Adrenal gland (tissue), 12 donors: Measurements from ENCODE around the gene PSG11. TPM values are rescaled to one million over a fixed set of nuclear protein-coding genes. Genes with fewer than 3 reads are reported as not detected.
"Not testable (repeated sequence)": the region's sequence is repeated elsewhere in the genome, so short reads cannot be mapped to it uniquely, and the experiment has no call there.

ENCODE experiments used
- DNase-seq, 7 donors: peaks; one replicate each; pipeline ENCODE4 v3.0.0-alpha.2; 2019 to 2020
- H3K27ac ChIP-seq, 5 donors: fragments of 200-600 bp; sonication (generic) in 4 of 5; 1 replicate in 3 of 5; 2 replicates in 2 of 5; pipeline versions ENCODE4 v1.5.1 to v1.8.0; 2016 to 2020; ENCODE audit warnings: mild to moderate bottlenecking in 1 of 5
- H3K27me3 ChIP-seq: fragments of 200-600 bp; 2 replicates; pipeline ENCODE4 v1.8.0; 2021
- H3K36me3 ChIP-seq, 2 donors: fragments of 200-600 bp; replicated peaks in 1 of 2; 1 replicate in 1 of 2; 2 replicates in 1 of 2; pipeline versions ENCODE4 v1.5.1 to v1.8.0; 2018 to 2022
- H3K4me1 ChIP-seq, 2 donors: fragments of 200-600 bp; replicated peaks in 1 of 2; 1 replicate in 1 of 2; 2 replicates in 1 of 2; pipeline versions ENCODE4 v1.5.1 to v1.8.0; 2018 to 2021
- H3K4me3 ChIP-seq, 4 donors: fragments of 200-600 bp; sonication (generic) in 3 of 4; one replicate each; pipeline ENCODE4 v1.5.1; 2016 to 2018
- H3K9me3 ChIP-seq, 3 donors: fragments of 200-600 bp; sonication (generic) in 1 of 3; replicated peaks in 1 of 3; 1 replicate in 2 of 3; 2 replicates in 1 of 3; pipeline versions ENCODE4 v1.5.1 to v1.8.0; 2016 to 2021
- CTCF ChIP-seq, 6 experiments: fragments of 450-650 bp in 4 of 6; fragments of 200-600 bp in 2 of 6; sonication (generic) in 1 of 6; IDR thresholded peaks; 1 replicate in 5 of 6; 2 replicates in 1 of 6; pipeline versions ENCODE4 v1.5.1 to v1.8.0; 2016 to 2021; ENCODE audit warnings: antibody characterized with exemption in 6 of 6, mild to moderate bottlenecking in 2 of 6, moderate library complexity in 1 of 6
- POLR2A ChIP-seq, 2 donors: fragments of 450-650 bp; IDR thresholded peaks; one replicate each; pipeline ENCODE4 v1.6.1; 2017; ENCODE audit warnings: antibody characterized with exemption in 2 of 2, mild to moderate bottlenecking in 2 of 2, moderate library complexity in 1 of 2
- WGBS, 4 donors: extraction: QIAGEN DNeasy Blood & Tissue Kit in 2 of 4; methylation state at CpG; one replicate each; pipeline versions ENCODE4 v1.1.5 to v1.1.7; 2013 to 2017; 5-methylcytosine and 5-hydroxymethylcytosine counted together
- intact Hi-C, 2 donors: fragments of 100-400 bp; cut with DNase I; formaldehyde crosslinking; loops; one replicate each; pipeline versions ENCODE4 v1.14.1 to v1.15.0; 2022 to 2023
- polyA plus RNA-seq, 3 donors: library from polyadenylated mRNA; stranded (reverse); fragments of 200-250 nt in 2 of 3; fragments of 350-450 nt in 1 of 3; fragmentation: Illumina TruSeq in 1 of 3; extraction: RNeasy Lipid Tissue Mini Kit (QIAGEN cat#74804) in 1 of 3; gene quantifications; one replicate each; pipeline ENCODE4 v1.2.3, GENCODE V29; 2013 to 2014
- total RNA-seq, 9 donors: library from RNA; depleted of rRNA in 4 of 9; stranded (reverse); fragments of >200 nt in 4 of 9; fragments of 120-200 nt in 1 of 9; fragmentation: NEBNext Ultra II Directional in 1 of 9; extraction: Animal tissue kit (Norgen Biotek cat#: 25700) in 1 of 9; gene quantifications; one replicate each; pipeline versions ENCODE4 v1.1.0 to v1.2.4, GENCODE V29; 2013 to 2023
- donor health status: healthy with polysubstance abuse.
- donor health status: Bipolar disorder and iron deficiency.
- donor health status: DM: yes; HTN: yes; CAD: no.
- donor health status: DM: no; HTN: no; CAD: no.
- donor health status: DM: no; HTN: no; CAD: no.
- donor health status: DM: yes; HTN: yes; CAD: no.

The PSG11 gene
- total and polyA plus RNA-seq, 12 donors: not detected

GRCh38 chr19:42992029-42992604 lies 34.2 kb downstream of the PSG11 start:
- H3K4me1 ChIP-seq, H3K27me3 ChIP-seq, intact Hi-C loops, H3K4me3 ChIP-seq, H3K36me3 ChIP-seq, H3K27ac ChIP-seq, DNase-seq, H3K9me3 ChIP-seq: not testable (repeated sequence)
- 70 to 82% (median 80%) methylated on average over 10 of the region's 10 CpGs for WGBS, 4 donors

- Histone ChIP-seq H3K4me3 (no peak overlapping the region), H3K4me1 (no peaks in the 10 kb centered on the region), H3K9me3 (no peaks in the 10 kb centered on the region), H3K36me3 (no peaks in the 10 kb centered on the region), H3K27me3 (no peaks in the 10 kb centered on the region), H3K27ac (no peak overlapping the region)
- TF ChIP-seq POLR2A (IDR thresholded peaks at IDR 0.05) (no peak), CTCF (IDR thresholded peaks at IDR 0.05) (no peak)
- DNase-seq: no peak
- intact Hi-C loops: no loop called here
- 48 to 75% (median 59%) methylated on average over 7 of the region's 7 CpGs for WGBS, 4 donors
Observed at GRCh38 chr19:42989851-42990250, 36.4 kb downstream of the PSG11 start.

GRCh38 chr19:42989186-42989585 lies 37.1 kb downstream of the PSG11 start:
- H3K4me1 ChIP-seq, intact Hi-C loops, H3K27me3 ChIP-seq, DNase-seq, H3K27ac ChIP-seq, H3K4me3 ChIP-seq, H3K9me3 ChIP-seq, H3K36me3 ChIP-seq: not testable (repeated sequence)
- WGBS, 4 donors: 62 to 74% (median 70%) methylated on average over 4 of the region's 4 CpGs

- H3K4me3 ChIP-seq, DNase-seq, H3K27ac ChIP-seq, H3K4me1 ChIP-seq, H3K9me3 ChIP-seq, H3K36me3 ChIP-seq, intact Hi-C loops, H3K27me3 ChIP-seq: not testable (repeated sequence)
- WGBS, 4 donors: 47 to 71% (median 48%) methylated on average over 1 of the region's 1 CpG
Observed at GRCh38 chr19:42988206-42988605, 38.1 kb downstream of the PSG11 start.

- WGBS, 4 donors: 52 to 57% (median 54%) methylated on average over 4 of the region's 4 CpGs
- no peaks in the 10 kb centered on the region for H3K4me1 ChIP-seq
- H3K4me3 ChIP-seq: no peak overlapping the region
- no peak for DNase-seq
- no peak for TF ChIP-seq CTCF (IDR thresholded peaks at IDR 0.05)
- TF ChIP-seq POLR2A (IDR thresholded peaks at IDR 0.05): no peak
- H3K27ac ChIP-seq: no peak overlapping the region
- no peaks in the 10 kb centered on the region for H3K36me3 ChIP-seq
- intact Hi-C loops: no loop called here
- H3K9me3 ChIP-seq: no peaks in the 10 kb centered on the region
- no peaks in the 10 kb centered on the region for H3K27me3 ChIP-seq
Observed at GRCh38 chr19:42985588-42985987, 40.7 kb downstream of the PSG11 start.

- H3K27me3 ChIP-seq, H3K27ac ChIP-seq, DNase-seq, H3K9me3 ChIP-seq, H3K4me3 ChIP-seq, intact Hi-C loops, H3K4me1 ChIP-seq, H3K36me3 ChIP-seq: not testable (repeated sequence)
Observed at GRCh38 chr19:42982111-42982510, 44.2 kb downstream of the PSG11 start.

GRCh38 chr19:42971451-42971850 lies 54.8 kb downstream of the PSG11 start:
- H3K27ac ChIP-seq, intact Hi-C loops, DNase-seq, H3K4me1 ChIP-seq, H3K9me3 ChIP-seq, H3K4me3 ChIP-seq, H3K27me3 ChIP-seq, H3K36me3 ChIP-seq: not testable (repeated sequence)
- 76 to 88% (median 85%) methylated on average over 5 of the region's 5 CpGs for WGBS, 4 donors
